HL-60/S4 treated with phorbol 12-myristate 13-acetate at 8.2 ng/mL for 4 days and 3 days (cell line): ENCODE measurements around the gene MICAL3.

ENCODE experiments used
- in situ Hi-C: fragments of 300-500 bp; cut with MboI; formaldehyde crosslinking; loops from 2 replicates; pipeline ENCODE4 v1.15.0; 2022; ENCODE audit warnings: low sequenced_read_pairs

MICAL3 gene

GRCh38 chr22:17876306-17876831 lies 148.0 kb downstream of the MICAL3 start:
- in situ Hi-C loops: no loop called here

GRCh38 chr22:17875631-17876030 lies 148.7 kb downstream of the MICAL3 start:
- in situ Hi-C loops: no loop called here

GRCh38 chr22:17875156-17875555 lies 149.2 kb downstream of the MICAL3 start:
- in situ Hi-C loops: no loop called here

GRCh38 chr22:17874231-17874905 lies 150.0 kb downstream of the MICAL3 start:
- in situ Hi-C loops: no loop called here

- in situ Hi-C loops: no loop called here
These were observed 150.6 kb downstream of the MICAL3 start for GRCh38 chr22:17873804-17874203.

- in situ Hi-C loops: no loop called here
These were observed 151.2 kb downstream of the MICAL3 start for GRCh38 chr22:17873116-17873515.

GRCh38 chr22:17872471-17872870 lies 151.9 kb downstream of the MICAL3 start:
- in situ Hi-C loops: no loop called here

- in situ Hi-C loops: no loop called here
These were observed 152.5 kb downstream of the MICAL3 start for GRCh38 chr22:17871726-17872458.

GRCh38 chr22:17870407-17870806 lies 154.0 kb downstream of the MICAL3 start:
- in situ Hi-C loops: no loop called here

- in situ Hi-C loops: no loop called here
These were observed 154.9 kb downstream of the MICAL3 start for GRCh38 chr22:17869285-17870096.

GRCh38 chr22:17868771-17869170 lies 155.6 kb downstream of the MICAL3 start:
- in situ Hi-C loops: no loop called here

- in situ Hi-C loops: no loop called here
These were observed 157.1 kb downstream of the MICAL3 start for GRCh38 chr22:17867160-17867785.

- in situ Hi-C loops: no loop called here
These were observed 157.7 kb downstream of the MICAL3 start for GRCh38 chr22:17866621-17867020.

- in situ Hi-C loops: no loop called here
These were observed 158.2 kb downstream of the MICAL3 start for GRCh38 chr22:17866127-17866526.

GRCh38 chr22:17865183-17866055 lies 158.9 kb downstream of the MICAL3 start:
- in situ Hi-C loops: no loop called here

- in situ Hi-C loops: no loop called here
These were observed 159.8 kb downstream of the MICAL3 start for GRCh38 chr22:17864398-17865182.

GRCh38 chr22:17862646-17863181 lies 161.6 kb downstream of the MICAL3 start:
- in situ Hi-C loops: no loop called here

- in situ Hi-C loops: no loop called here
These were observed 162.5 kb downstream of the MICAL3 start for GRCh38 chr22:17861909-17862308.
